HG03342 (cell line): ENCODE results near the gene C1QTNF8.

Experiments
- ATAC-seq: cut with Tn5 transposase; IDR thresholded peaks from one replicate; pipeline ENCODE4 v1.9.1; 2021; ENCODE audit warnings: mild to moderate bottlenecking, moderate library complexity; ENCODE audit not compliant: unreplicated experiment

C1QTNF8 gene

GRCh38 chr16:1109648-1110047 is 13.6 kb upstream of the C1QTNF8 start:
- no peak for ATAC-seq

GRCh38 chr16:1108299-1109252 is 12.5 kb upstream of the C1QTNF8 start:
- ATAC-seq = no peak

- ATAC-seq = no peak
Measured at GRCh38 chr16:1107731-1108130, 11.7 kb upstream of the C1QTNF8 start.

- no peak for ATAC-seq
Measured at GRCh38 chr16:1107141-1107540, 11.1 kb upstream of the C1QTNF8 start.

- ATAC-seq = no peak
Measured at GRCh38 chr16:1106659-1107058, 10.6 kb upstream of the C1QTNF8 start.

GRCh38 chr16:1105888-1106620 is 10.0 kb upstream of the C1QTNF8 start:
- ATAC-seq = no peak

- ATAC-seq = no peak
Measured at GRCh38 chr16:1103636-1103980, 7.6 kb upstream of the C1QTNF8 start.

- no peak for ATAC-seq
Measured at GRCh38 chr16:1102921-1103635, 7.0 kb upstream of the C1QTNF8 start.

GRCh38 chr16:1102333-1102700 is 6.3 kb upstream of the C1QTNF8 start:
- no peak for ATAC-seq

- ATAC-seq = no peak
Measured at GRCh38 chr16:1101573-1102332, 5.7 kb upstream of the C1QTNF8 start.

GRCh38 chr16:1101133-1101532 is 5.1 kb upstream of the C1QTNF8 start:
- no peak for ATAC-seq

- no peak for ATAC-seq
Measured at GRCh38 chr16:1100084-1100800, 4.2 kb upstream of the C1QTNF8 start.

- no peak for ATAC-seq
Measured at GRCh38 chr16:1099189-1100083, 3.4 kb upstream of the C1QTNF8 start.

- no peak for ATAC-seq
Measured at GRCh38 chr16:1098266-1098991, 2.4 kb upstream of the C1QTNF8 start.

- no peak for ATAC-seq
Measured at GRCh38 chr16:1097800-1098199, 1.8 kb upstream of the C1QTNF8 start.

GRCh38 chr16:1097156-1097555 is 1.1 kb upstream of the C1QTNF8 start:
- ATAC-seq = no peak

GRCh38 chr16:1095450-1096168 is 435 bp downstream of the C1QTNF8 start:
- ATAC-seq = no peak
